ENCODE results near the gene FSIP2. TPM values are rescaled to one million over a fixed set of nuclear protein-coding genes. Genes with fewer than 3 reads are reported as not detected.

The FSIP2 gene
- total and polyA plus RNA-seq, 2 donors (not counting 3 experiments of a cell fraction or from before 2014, with no cell fraction given) = 0.04 to 0.24 TPM

DNA sequence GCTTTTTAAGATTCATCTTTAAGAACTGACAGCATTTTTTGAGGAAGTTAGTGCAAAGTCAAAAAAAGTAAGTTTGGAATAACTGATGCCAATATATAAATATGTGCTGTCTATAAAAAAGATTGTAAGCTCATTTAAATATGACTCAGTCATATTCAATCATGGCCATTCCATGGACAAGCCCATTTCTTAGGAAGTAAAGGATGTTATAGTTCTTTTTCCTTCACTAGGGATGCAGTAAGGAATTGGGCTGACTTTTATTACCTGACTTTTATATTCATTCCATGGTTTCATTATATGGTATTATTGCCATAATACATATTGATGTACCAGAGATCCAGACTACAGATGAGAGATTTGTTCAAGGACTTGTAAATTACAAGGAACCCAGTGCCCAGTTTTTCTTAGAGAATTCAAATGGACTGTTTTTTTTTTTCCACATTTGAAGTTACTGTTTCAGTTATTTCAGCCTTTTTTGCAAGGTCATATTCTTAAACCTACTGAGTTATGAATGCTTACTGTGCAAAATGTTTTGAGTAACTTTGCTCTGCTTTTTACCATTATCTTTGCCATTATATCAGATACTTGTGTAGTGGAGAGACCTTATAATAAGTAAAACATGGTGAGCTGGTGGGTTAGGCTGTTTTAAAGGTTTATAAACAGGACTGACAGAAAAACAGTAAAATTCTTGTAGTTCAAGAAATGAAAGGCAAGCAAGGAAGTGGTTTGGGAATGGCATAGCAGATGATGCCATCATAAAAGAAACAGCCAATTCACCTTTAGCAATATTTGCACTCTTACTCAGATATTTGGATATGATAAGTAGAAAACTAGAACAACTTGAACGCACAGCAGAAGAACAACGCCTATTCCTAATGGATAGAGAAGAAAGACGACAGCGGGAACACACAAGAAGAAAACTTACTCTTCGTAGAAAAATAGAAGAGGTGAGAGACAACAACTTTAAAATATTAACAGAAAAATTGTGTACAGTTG is 7.6 kb downstream of the FSIP2 start:
- POLR2A ChIA-PET = no interaction called here

More for the DNA sequence above, 7.6 kb downstream of the FSIP2 start:
- no peak overlapping the region for H3K9ac ChIP-seq (replicated peaks; ENCODE audit: extremely low read depth, insufficient read depth, low read length)
- H3K27me3 ChIP-seq (ENCODE audit: control insufficient read depth in 2 of 2, insufficient read depth in 2 of 2, low read length in 2 of 2) = no peaks in the 10 kb centered on the region
- DNase-seq (ENCODE audit: low read depth, low spot score) = no peak
- no peak for FAIRE-seq
- no peak for TF ChIP-seq POLR2A (IDR thresholded peaks at IDR 0.05; ENCODE audit: low read depth, low read length)
- TF ChIP-seq MAX (IDR thresholded peaks at IDR 0.05; ENCODE audit: insufficient read depth, insufficient read length) = no peak
- TF ChIP-seq, protein P1, sequence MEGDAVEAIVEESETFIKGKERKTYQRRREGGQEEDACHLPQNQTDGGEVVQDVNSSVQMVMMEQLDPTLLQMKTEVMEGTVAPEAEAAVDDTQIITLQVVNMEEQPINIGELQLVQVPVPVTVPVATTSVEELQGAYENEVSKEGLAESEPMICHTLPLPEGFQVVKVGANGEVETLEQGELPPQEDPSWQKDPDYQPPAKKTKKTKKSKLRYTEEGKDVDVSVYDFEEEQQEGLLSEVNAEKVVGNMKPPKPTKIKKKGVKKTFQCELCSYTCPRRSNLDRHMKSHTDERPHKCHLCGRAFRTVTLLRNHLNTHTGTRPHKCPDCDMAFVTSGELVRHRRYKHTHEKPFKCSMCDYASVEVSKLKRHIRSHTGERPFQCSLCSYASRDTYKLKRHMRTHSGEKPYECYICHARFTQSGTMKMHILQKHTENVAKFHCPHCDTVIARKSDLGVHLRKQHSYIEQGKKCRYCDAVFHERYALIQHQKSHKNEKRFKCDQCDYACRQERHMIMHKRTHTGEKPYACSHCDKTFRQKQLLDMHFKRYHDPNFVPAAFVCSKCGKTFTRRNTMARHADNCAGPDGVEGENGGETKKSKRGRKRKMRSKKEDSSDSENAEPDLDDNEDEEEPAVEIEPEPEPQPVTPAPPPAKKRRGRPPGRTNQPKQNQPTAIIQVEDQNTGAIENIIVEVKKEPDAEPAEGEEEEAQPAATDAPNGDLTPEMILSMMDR (IDR thresholded peaks at IDR 0.05; ENCODE audit: extremely low read depth in 1 of 2, insufficient read depth in 1 of 2, low read depth in 1 of 2, low read length in 2 of 2) = no peak
- TF ChIP-seq GATA2 (IDR thresholded peaks at IDR 0.05; ENCODE audit: insufficient read depth, insufficient read length, low read depth, low read length) = no peak
- TF ChIP-seq FOS (IDR thresholded peaks at IDR 0.05; ENCODE audit: borderline replicate concordance, insufficient read depth, low read length) = no peak
- TF ChIP-seq EZH2 (IDR thresholded peaks at IDR 0.05; ENCODE audit: borderline replicate concordance, low read depth, low read length, severe bottlenecking) = no peak
- no peak for TF ChIP-seq JUN (IDR thresholded peaks at IDR 0.05; ENCODE audit: borderline replicate concordance, insufficient read depth, insufficient read length, low read depth)
- no peak overlapping the region for H3K27ac ChIP-seq (ENCODE audit: insufficient read depth, low read depth, low read length)
- no peak overlapping the region for H3K4me3 ChIP-seq (replicated peaks in 1 of 3; ENCODE audit: insufficient read depth in 1 of 3, low read depth in 1 of 3, low read length in 3 of 3)
- no peaks in the 10 kb centered on the region for H3K36me3 ChIP-seq (ENCODE audit: control insufficient read depth in 2 of 2, extremely low read depth in 1 of 2, insufficient read depth in 2 of 2, low read length in 2 of 2)
- no peaks in the 10 kb centered on the region for H3K9me1 ChIP-seq (replicated peaks; ENCODE audit: control insufficient read depth, extremely low read depth, insufficient read depth, low read length)
- CTCF ChIA-PET = interaction anchor here (1.2 to 1.8 kb wide), 2 partner anchors 7 to 17 kb away, joined by 3 to 9 read pairs; partner anchors contain the start of gene FSIP2
- no peak overlapping the region for H3K4me2 ChIP-seq (ENCODE audit: insufficient read depth, low read length)
- H2AFZ ChIP-seq (ENCODE audit: low read depth, low read length) = no peak overlapping the region
- intact Hi-C loops (cut with micrococcal nuclease) = no loop called here
- no peaks in the 10 kb centered on the region for H4K20me1 ChIP-seq (replicated peaks; ENCODE audit: control insufficient read depth, extremely low read depth, insufficient read depth, low read length)
- dilution Hi-C loops (cut with MboI; ENCODE audit: extremely low pct_ligation_motif_present, low sequenced_read_pairs) = no loop called here
- no peaks in the 10 kb centered on the region for H3K79me2 ChIP-seq (ENCODE audit: control insufficient read depth, insufficient read depth, low read length)
- no TSS peak for BruUV-seq (replicated peaks)
- H3K9me3 ChIP-seq (replicated peaks; ENCODE audit: control insufficient read depth, insufficient read depth, low read length) = no peaks in the 10 kb centered on the region
- H3K4me1 ChIP-seq (ENCODE audit: control insufficient read depth, extremely low read depth, insufficient read depth, low read length) = no peaks in the 10 kb centered on the region

Measured in endothelial cell of umbilical vein (primary cell).